PFSK-1 (cell line): Measurements from ENCODE around the gene ANTXR1.
A peak's percentile ranks its signal among the peaks of the same experiment; 100 is the strongest.

Experiments used
- FOXP2 ChIP-seq: optimal IDR thresholded peaks from 2 replicates; pipeline ENCODE3; 2011; ENCODE audit warnings: borderline replicate concordance, control low read depth, inconsistent platforms; ENCODE audit not compliant: insufficient read depth; ENCODE audit errors: extremely low read length, extremely low read depth
- POLR2AphosphoS5 ChIP-seq: IDR thresholded peaks from 2 replicates; pipeline ENCODE4 v1.6.1; 2012; ENCODE audit warnings: low read depth, mild to moderate bottlenecking, control low read depth, low read length, moderate library complexity
- REST ChIP-seq, 2 experiments: IDR thresholded peaks; 2 replicates each; pipeline versions ENCODE4 v1.6.1 to v1.8.0; 2011 to 2012; ENCODE audit warnings: low read depth in 2 of 2, low read length in 2 of 2, control low read depth in 1 of 2, inconsistent platforms in 1 of 2, mild to moderate bottlenecking in 1 of 2, moderate library complexity in 1 of 2; ENCODE audit not compliant: insufficient read depth in 1 of 2
- SIN3A ChIP-seq: IDR thresholded peaks from 2 replicates; pipeline ENCODE4 v1.6.1; 2012; ENCODE audit warnings: mild to moderate bottlenecking, low read length, moderate library complexity, borderline replicate concordance; ENCODE audit not compliant: insufficient read depth
- TAF1 ChIP-seq: IDR thresholded peaks from 2 replicates; pipeline ENCODE4 v1.6.1; 2012; ENCODE audit warnings: low read length, control low read depth, borderline replicate concordance; ENCODE audit not compliant: insufficient read depth

Gene ANTXR1

GRCh38 chr2:69216535-69217332 lies 203.8 kb downstream of the ANTXR1 start:
- no peak for TF ChIP-seq SIN3A
- TF ChIP-seq FOXP2, result peak; percentile 83

DNA sequence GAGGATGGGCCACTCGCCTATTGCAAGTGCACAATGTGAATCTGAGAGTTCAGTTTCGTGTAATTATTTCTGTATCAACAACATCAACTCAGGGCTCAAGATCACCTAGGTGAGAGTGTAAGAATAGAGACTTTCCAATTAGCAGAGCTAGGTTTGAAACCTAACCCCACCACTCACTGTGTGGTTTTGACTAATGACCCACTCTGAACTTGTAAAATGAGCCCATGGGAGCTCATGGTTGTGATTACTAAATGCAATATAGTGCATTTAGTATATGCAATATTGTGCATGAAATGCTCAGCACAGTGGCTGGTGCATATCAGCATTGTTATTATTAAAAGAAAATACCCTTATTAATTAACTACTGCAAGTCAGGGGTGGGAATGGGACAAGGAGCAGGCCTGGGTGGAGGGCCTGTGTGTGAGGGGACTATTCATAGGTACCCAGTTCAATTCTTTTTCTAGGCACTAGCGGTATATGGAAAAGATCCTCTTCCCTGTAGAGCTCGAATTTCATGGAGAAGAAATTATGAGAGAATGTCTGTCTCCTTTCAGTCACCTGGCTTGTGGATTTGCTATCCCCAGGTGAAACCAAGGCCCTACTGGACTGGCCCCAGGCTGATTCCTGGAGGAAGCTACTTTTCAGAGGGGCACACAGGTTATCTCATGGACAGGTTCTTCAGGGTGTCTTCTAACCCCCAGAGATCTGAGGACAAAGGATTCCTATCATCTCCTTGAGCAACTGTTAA lies 204.5 kb downstream of the ANTXR1 start:
- TF ChIP-seq POLR2AphosphoS5 (no peak), FOXP2 (no peak), REST (IDR thresholded peaks at IDR 0.05; ENCODE audit: insufficient read depth in 1 of 2, low read depth in 2 of 2, low read length in 2 of 2) (no peak), SIN3A (no peak), TAF1 (no peak)

- TF ChIP-seq REST (IDR thresholded peaks at IDR 0.05; ENCODE audit: insufficient read depth in 1 of 2, low read depth in 2 of 2, low read length in 2 of 2), result no peak
- TF ChIP-seq SIN3A, result no peak
- TF ChIP-seq POLR2AphosphoS5, result no peak
- TF ChIP-seq FOXP2, result no peak
- no peak for TF ChIP-seq TAF1
These were observed 208.5 kb downstream of the ANTXR1 start for GRCh38 chr2:69221512-69221911.

GRCh38 chr2:69221960-69222751 lies 209.2 kb downstream of the ANTXR1 start:
- TF ChIP-seq FOXP2 (peak; percentile 49), REST (IDR thresholded peaks at IDR 0.05; ENCODE audit: insufficient read depth in 1 of 2, low read depth in 2 of 2, low read length in 2 of 2) (no peak), SIN3A (no peak), POLR2AphosphoS5 (no peak)

DNA sequence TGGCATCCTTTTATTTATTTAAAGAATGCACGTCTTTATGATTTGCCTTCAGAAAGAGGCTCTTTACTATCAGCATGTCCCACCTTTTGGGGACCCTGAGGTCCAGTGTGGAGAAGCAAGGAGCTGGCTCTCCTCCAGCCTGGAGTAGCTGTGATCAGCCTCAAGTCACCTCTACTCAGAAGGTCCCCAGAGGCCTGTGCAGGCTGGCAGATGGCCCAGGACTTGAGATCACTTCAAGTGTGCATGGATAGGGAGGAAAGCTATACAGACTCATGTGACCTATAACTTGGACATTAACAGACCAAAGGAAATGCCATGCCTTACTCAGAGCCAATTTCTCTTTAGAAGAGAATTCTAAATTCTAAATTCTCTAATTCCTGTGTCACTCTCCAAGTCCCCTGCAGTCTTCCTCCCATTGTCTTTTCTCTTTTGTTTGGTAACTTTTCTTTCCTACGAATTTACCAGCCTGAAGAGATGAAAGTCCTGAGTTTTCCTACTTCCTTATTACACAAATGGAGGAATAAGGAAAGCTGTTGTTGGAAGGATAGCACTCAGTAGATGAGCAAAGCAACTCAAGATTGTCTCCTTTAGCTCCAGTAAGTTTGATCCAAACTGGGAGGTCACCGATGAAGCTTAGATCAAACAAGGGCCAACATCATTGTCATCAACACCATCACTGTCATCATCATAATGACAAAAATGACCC lies 210.1 kb downstream of the ANTXR1 start:
- TF ChIP-seq FOXP2, result no peak
- no peak for TF ChIP-seq POLR2AphosphoS5
- TF ChIP-seq REST (IDR thresholded peaks at IDR 0.05; ENCODE audit: insufficient read depth in 1 of 2, low read depth in 2 of 2, low read length in 2 of 2), result 0 out of 4 replicates have a peak, but pooled peaks of 1 of the 2 experiments have one; percentile 27
- TF ChIP-seq TAF1, result no peak
- 0 out of 2 replicates have a peak, but pooled peaks have one; percentile 37 for TF ChIP-seq SIN3A
